H1 (cell line): Measurements from ENCODE around the gene TET2. TPM values are rescaled to one million over a fixed set of nuclear protein-coding genes. Genes with fewer than 3 reads are reported as not detected.

ENCODE experiments used
- CHD2 ChIP-seq: IDR thresholded peaks from 2 replicates; pipeline ENCODE4 v1.6.1; 2012; ENCODE audit warnings: low read length, improper control_type of control experiment
- polyA plus RNA-seq, 7 experiments: library from polyadenylated mRNA; depleted of rRNA in 3 of 7; stranded (reverse) in 5 of 7; unstranded in 2 of 7; fragments of >200 nt in 5 of 7; fragments of 200-250 nt in 2 of 7; gene quantifications; 1 replicate in 5 of 7; 2 replicates in 1 of 7; 4 replicates in 1 of 7; pipeline versions ENCODE4 v1.2.1 to v1.2.3, GENCODE V29; 2011 to 2013; ENCODE audit warnings: missing spikeins in 2 of 7, mixed read lengths in 2 of 7
- total RNA-seq: library from RNA; stranded (reverse); fragmentation: NEBNext Ultra II Directional; extraction: Animal tissue kit (Norgen Biotek cat#: 25700); gene quantifications from 2 replicates; pipeline ENCODE4 v1.2.1, GENCODE V29; 2021

The TET2 gene
- total and polyA plus RNA-seq, 2 of the 8 experiments (the other 6 are each of a cell fraction or from before 2014, with no cell fraction given): 1.0 to 2.6 TPM

GRCh38 chr4:105140684-105141490, 5.8 kb upstream of the TET2 start (continued):
- TF ChIP-seq CHD2: no peak
